ENCODE measurements around the gene TMEM94. TPM values are rescaled to one million over a fixed set of nuclear protein-coding genes. Genes with fewer than 3 reads are reported as not detected.
A peak's percentile ranks its signal among the peaks of the same experiment; 100 is the strongest.

TMEM94 gene
- polyA plus RNA-seq, 2 of the 4 experiments (the other 2 are of a cell fraction) = 30.5 to 63.8 TPM

DNA sequence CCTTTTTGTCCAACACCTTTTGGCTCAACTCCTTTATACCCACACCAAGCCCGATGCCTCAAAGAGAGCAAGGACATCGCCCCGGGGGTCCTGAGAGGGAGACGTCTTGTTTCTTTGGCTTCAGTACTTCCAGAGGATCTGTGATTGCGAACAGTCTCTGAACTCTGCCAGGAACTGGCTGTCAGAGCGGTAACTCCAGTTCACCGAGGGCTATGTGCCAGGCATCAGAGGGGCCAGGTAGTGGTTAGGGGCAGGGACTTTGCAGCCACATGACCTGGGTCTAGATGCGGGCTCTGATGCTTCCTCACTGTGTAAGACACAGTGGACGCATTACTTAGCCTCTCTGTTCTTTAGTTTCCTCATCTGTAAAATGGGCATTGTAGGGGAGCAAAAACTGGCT is 90.7 kb downstream of the TMEM94 start:
- 91% methylated on average over 9 of the region's 9 CpGs for WGBS (ENCODE audit: missing lambda C conversion rate)
- no peak for DNase-seq (ENCODE audit: low read depth in 1 of 2, low spot score in 1 of 2)
- ChIA-PET CTCF (interaction anchor here (1.4 kb wide), 1 partner anchor 13 kb away, joined by 4 read pairs; no protein-coding TSS in a partner anchor), POLR2A (no interaction called here)
- ATAC-seq = no peak
- no peak overlapping the region for H3K4me3 ChIP-seq
- H3K4me1 ChIP-seq = peaks cover 26% of the 10 kb centered on the region
- no peak for FAIRE-seq
- H3K4me2 ChIP-seq = no peak overlapping the region
- H3K27ac ChIP-seq = no peak overlapping the region
- H3K9me3 ChIP-seq = no peaks in the 10 kb centered on the region
- TF ChIP-seq HDAC2 (IDR thresholded peaks at IDR 0.05) = no peak
- no peak for TF ChIP-seq RNF2 (IDR thresholded peaks at IDR 0.05; ENCODE audit: borderline replicate concordance, low read depth)
- TF ChIP-seq, protein P1, sequence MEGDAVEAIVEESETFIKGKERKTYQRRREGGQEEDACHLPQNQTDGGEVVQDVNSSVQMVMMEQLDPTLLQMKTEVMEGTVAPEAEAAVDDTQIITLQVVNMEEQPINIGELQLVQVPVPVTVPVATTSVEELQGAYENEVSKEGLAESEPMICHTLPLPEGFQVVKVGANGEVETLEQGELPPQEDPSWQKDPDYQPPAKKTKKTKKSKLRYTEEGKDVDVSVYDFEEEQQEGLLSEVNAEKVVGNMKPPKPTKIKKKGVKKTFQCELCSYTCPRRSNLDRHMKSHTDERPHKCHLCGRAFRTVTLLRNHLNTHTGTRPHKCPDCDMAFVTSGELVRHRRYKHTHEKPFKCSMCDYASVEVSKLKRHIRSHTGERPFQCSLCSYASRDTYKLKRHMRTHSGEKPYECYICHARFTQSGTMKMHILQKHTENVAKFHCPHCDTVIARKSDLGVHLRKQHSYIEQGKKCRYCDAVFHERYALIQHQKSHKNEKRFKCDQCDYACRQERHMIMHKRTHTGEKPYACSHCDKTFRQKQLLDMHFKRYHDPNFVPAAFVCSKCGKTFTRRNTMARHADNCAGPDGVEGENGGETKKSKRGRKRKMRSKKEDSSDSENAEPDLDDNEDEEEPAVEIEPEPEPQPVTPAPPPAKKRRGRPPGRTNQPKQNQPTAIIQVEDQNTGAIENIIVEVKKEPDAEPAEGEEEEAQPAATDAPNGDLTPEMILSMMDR (IDR thresholded peaks at IDR 0.05) = no peak
- no peak for TF ChIP-seq CHD2 (IDR thresholded peaks at IDR 0.05; ENCODE audit: low read length, partially characterized antibody)
- no peak for TF ChIP-seq SMC3 (IDR thresholded peaks at IDR 0.05)
- TF ChIP-seq TFCP2L1 (CRISPR knock-in tag; IDR thresholded peaks at IDR 0.05) = no peak
- TF ChIP-seq ZC3H11A (IDR thresholded peaks at IDR 0.05) = no peak
- no peak for TF ChIP-seq FOXS1 (CRISPR knock-in tag; IDR thresholded peaks at IDR 0.05)
- no peak for TF ChIP-seq ZNF302 (CRISPR knock-in tag; IDR thresholded peaks at IDR 0.05)
- TF ChIP-seq, protein P2, sequence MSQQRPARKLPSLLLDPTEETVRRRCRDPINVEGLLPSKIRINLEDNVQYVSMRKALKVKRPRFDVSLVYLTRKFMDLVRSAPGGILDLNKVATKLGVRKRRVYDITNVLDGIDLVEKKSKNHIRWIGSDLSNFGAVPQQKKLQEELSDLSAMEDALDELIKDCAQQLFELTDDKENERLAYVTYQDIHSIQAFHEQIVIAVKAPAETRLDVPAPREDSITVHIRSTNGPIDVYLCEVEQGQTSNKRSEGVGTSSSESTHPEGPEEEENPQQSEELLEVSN (IDR thresholded peaks at IDR 0.05; ENCODE audit: borderline replicate concordance, low read depth) = no peak
- TF ChIP-seq MAZ (IDR thresholded peaks at IDR 0.05; ENCODE audit: borderline replicate concordance, low read depth, low read length) = no peak
- no peak for TF ChIP-seq BHLHE40 (IDR thresholded peaks at IDR 0.05; ENCODE audit: low read depth, low read length)
- TF ChIP-seq, protein P3, sequence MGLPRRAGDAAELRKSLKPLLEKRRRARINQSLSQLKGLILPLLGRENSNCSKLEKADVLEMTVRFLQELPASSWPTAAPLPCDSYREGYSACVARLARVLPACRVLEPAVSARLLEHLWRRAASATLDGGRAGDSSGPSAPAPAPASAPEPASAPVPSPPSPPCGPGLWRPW (IDR thresholded peaks at IDR 0.05) = no peak
- no peak for TF ChIP-seq FOSB (CRISPR knock-in tag; IDR thresholded peaks at IDR 0.05)
- no peak for TF ChIP-seq RAD21 (conservative IDR thresholded peaks at IDR 0.05 in 1 of 2, IDR thresholded peaks at IDR 0.05 in 1 of 2)
- no peak for TF ChIP-seq POLR2A (IDR thresholded peaks at IDR 0.05; ENCODE audit: low read length)
- no peak for TF ChIP-seq HOXA7 (CRISPR knock-in tag; IDR thresholded peaks at IDR 0.05)

DNA sequence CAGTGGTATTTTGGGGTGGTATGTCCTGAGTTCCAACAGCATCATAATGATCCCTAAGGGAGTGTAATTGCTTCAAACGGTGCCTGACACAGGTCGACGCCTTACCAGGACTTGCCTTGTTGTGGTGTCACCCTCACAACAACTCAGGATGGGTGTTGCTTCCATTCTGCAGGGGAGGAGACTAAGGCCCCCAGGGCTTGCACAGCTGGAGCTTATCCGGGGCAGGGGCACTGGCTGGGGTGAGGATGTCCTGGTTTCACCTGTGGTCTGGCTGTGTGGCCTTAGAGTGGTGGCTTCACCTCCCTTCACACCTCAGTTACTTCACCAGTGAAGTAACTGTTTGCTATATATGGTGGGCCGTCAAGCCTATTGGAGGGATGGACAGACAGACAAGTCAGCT is 92.4 kb downstream of the TMEM94 start:
- Histone ChIP-seq H3K4me3 (no peak overlapping the region), H3K27ac (peak overlapping the region; percentile 80 to 88), H3K4me2 (peak overlapping the region; percentile 75), H3K4me1 (peaks cover 44% of the 10 kb centered on the region), H3K9me3 (no peaks in the 10 kb centered on the region)
- 76% methylated on average over 5 of the region's 5 CpGs for WGBS (ENCODE audit: missing lambda C conversion rate)
- FAIRE-seq = no peak
- ChIA-PET CTCF (interaction anchor here (0.8 to 1.1 kb wide), 3 partner anchors 10 to 166 kb away, joined by 3 to 4 read pairs (median 3); no protein-coding TSS in a partner anchor), POLR2A (interaction anchor here (0.8 kb wide), 1 partner anchor 32 kb away, joined by 4 read pairs; no protein-coding TSS in a partner anchor)
- TF ChIP-seq CHD2 (IDR thresholded peaks at IDR 0.05; ENCODE audit: low read length, partially characterized antibody) (no peak), EHMT2 (IDR thresholded peaks at IDR 0.05; ENCODE audit: low read depth) (no peak), TFCP2L1 (CRISPR knock-in tag; IDR thresholded peaks at IDR 0.05) (no peak), CEBPB (IDR thresholded peaks at IDR 0.05) (no peak)
- TF ChIP-seq, protein P4, sequence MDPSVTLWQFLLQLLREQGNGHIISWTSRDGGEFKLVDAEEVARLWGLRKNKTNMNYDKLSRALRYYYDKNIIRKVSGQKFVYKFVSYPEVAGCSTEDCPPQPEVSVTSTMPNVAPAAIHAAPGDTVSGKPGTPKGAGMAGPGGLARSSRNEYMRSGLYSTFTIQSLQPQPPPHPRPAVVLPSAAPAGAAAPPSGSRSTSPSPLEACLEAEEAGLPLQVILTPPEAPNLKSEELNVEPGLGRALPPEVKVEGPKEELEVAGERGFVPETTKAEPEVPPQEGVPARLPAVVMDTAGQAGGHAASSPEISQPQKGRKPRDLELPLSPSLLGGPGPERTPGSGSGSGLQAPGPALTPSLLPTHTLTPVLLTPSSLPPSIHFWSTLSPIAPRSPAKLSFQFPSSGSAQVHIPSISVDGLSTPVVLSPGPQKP (IDR thresholded peaks at IDR 0.05; ENCODE audit: low read depth, low read length) = no peak
- no peak for DNase-seq (ENCODE audit: low read depth in 1 of 2, low spot score in 1 of 2)
- ATAC-seq = peak in 1 of 2 experiments; percentile 6; a peak in 1 of 6 replicates

Small RNA genes lying within 50 kb of the gene (small RNA-seq; reads per million reads assigned to genes)
- gene RF00019 (0 reads per million in 6 experiments), gene RNU6-938P (0 to 1.0 (median 0) reads per million in 6 experiments)

Other genes with a start within 250 kb of the TMEM94 start
- gene GGA3, start 195.0 kb upstream of the TMEM94 start, polyA plus RNA-seq (2011; rRNA removed) = 40.9 and 43.6 TPM in 2 replicates
- 34.5 to 42.8 TPM (median 35.8 TPM) in 3 replicates for gene GGA3, start 195.0 kb upstream of the TMEM94 start, polyA plus RNA-seq (2017; fragmentation: RNase III; extraction: RNeasy Plus Mini Kit Qiagen cat#74134 plus additional on column Dnase treatment)
- gene MRPS7, start 194.8 kb upstream of the TMEM94 start, polyA plus RNA-seq (2011; rRNA removed) = 144 and 157 TPM in 2 replicates
- gene MRPS7, start 194.8 kb upstream of the TMEM94 start, polyA plus RNA-seq (2017; fragmentation: RNase III; extraction: RNeasy Plus Mini Kit Qiagen cat#74134 plus additional on column Dnase treatment) = 161 to 164 TPM (median 163 TPM) in 3 replicates
- 61.0 and 71.4 TPM in 2 replicates for gene MIF4GD, start 185.4 kb upstream of the TMEM94 start, polyA plus RNA-seq (2011; rRNA removed)
- 22.2 to 24.6 TPM (median 23.9 TPM) in 3 replicates for gene MIF4GD, start 185.4 kb upstream of the TMEM94 start, polyA plus RNA-seq (2017; fragmentation: RNase III; extraction: RNeasy Plus Mini Kit Qiagen cat#74134 plus additional on column Dnase treatment)
- 14.8 and 15.3 TPM in 2 replicates for gene SLC25A19, start 167.2 kb upstream of the TMEM94 start, polyA plus RNA-seq (2011; rRNA removed)
- gene SLC25A19, start 167.2 kb upstream of the TMEM94 start, polyA plus RNA-seq (2017; fragmentation: RNase III; extraction: RNeasy Plus Mini Kit Qiagen cat#74134 plus additional on column Dnase treatment) = 13.7 to 16.4 TPM (median 14.9 TPM) in 3 replicates
- gene GRB2, start 51.0 kb upstream of the TMEM94 start, polyA plus RNA-seq (2011; rRNA removed) = 87.5 and 91.4 TPM in 2 replicates
- gene GRB2, start 51.0 kb upstream of the TMEM94 start, polyA plus RNA-seq (2017; fragmentation: RNase III; extraction: RNeasy Plus Mini Kit Qiagen cat#74134 plus additional on column Dnase treatment) = 89.0 to 91.9 TPM (median 90.1 TPM) in 3 replicates
- gene CASKIN2, start 58.9 kb downstream of the TMEM94 start, polyA plus RNA-seq (2011; rRNA removed) = 3.6 and 4.6 TPM in 2 replicates
- gene CASKIN2, start 58.9 kb downstream of the TMEM94 start, polyA plus RNA-seq (2017; fragmentation: RNase III; extraction: RNeasy Plus Mini Kit Qiagen cat#74134 plus additional on column Dnase treatment) = 9.9 to 11.2 TPM (median 10.7 TPM) in 3 replicates
- gene TSEN54, start 59.9 kb downstream of the TMEM94 start, polyA plus RNA-seq (2011; rRNA removed) = 24.8 and 42.5 TPM in 2 replicates
- gene TSEN54, start 59.9 kb downstream of the TMEM94 start, polyA plus RNA-seq (2017; fragmentation: RNase III; extraction: RNeasy Plus Mini Kit Qiagen cat#74134 plus additional on column Dnase treatment) = 37.7 to 38.4 TPM (median 38.3 TPM) in 3 replicates
- 18.9 and 20.7 TPM in 2 replicates for gene LLGL2, start 69.1 kb downstream of the TMEM94 start, polyA plus RNA-seq (2011; rRNA removed)
- gene LLGL2, start 69.1 kb downstream of the TMEM94 start, polyA plus RNA-seq (2017; fragmentation: RNase III; extraction: RNeasy Plus Mini Kit Qiagen cat#74134 plus additional on column Dnase treatment) = 32.6 to 38.2 TPM (median 35.0 TPM) in 3 replicates
- gene MYO15B, start 131.2 kb downstream of the TMEM94 start, polyA plus RNA-seq (2011; rRNA removed) = 12.4 and 17.7 TPM in 2 replicates
- gene MYO15B, start 131.2 kb downstream of the TMEM94 start, polyA plus RNA-seq (2017; fragmentation: RNase III; extraction: RNeasy Plus Mini Kit Qiagen cat#74134 plus additional on column Dnase treatment) = 27.4 to 33.9 TPM (median 33.5 TPM) in 3 replicates
- 0.25 and 0.30 TPM in 2 replicates for gene SMIM5, start 176.8 kb downstream of the TMEM94 start, polyA plus RNA-seq (2011; rRNA removed)
- 0.15 to 0.33 TPM (median 0.20 TPM) in 3 replicates for gene SMIM5, start 176.8 kb downstream of the TMEM94 start, polyA plus RNA-seq (2017; fragmentation: RNase III; extraction: RNeasy Plus Mini Kit Qiagen cat#74134 plus additional on column Dnase treatment)
- gene RECQL5, start 210.5 kb downstream of the TMEM94 start, polyA plus RNA-seq (2011; rRNA removed) = 22.7 and 29.2 TPM in 2 replicates
- gene RECQL5, start 210.5 kb downstream of the TMEM94 start, polyA plus RNA-seq (2017; fragmentation: RNase III; extraction: RNeasy Plus Mini Kit Qiagen cat#74134 plus additional on column Dnase treatment) = 37.3 to 42.5 TPM (median 39.9 TPM) in 3 replicates
- gene SAP30BP, start 210.7 kb downstream of the TMEM94 start, polyA plus RNA-seq (2011; rRNA removed) = 76.3 and 103 TPM in 2 replicates
- 125 to 139 TPM (median 136 TPM) in 3 replicates for gene SAP30BP, start 210.7 kb downstream of the TMEM94 start, polyA plus RNA-seq (2017; fragmentation: RNase III; extraction: RNeasy Plus Mini Kit Qiagen cat#74134 plus additional on column Dnase treatment)

Data from A549 (cell line).